Gastroesophageal sphincter (tissue), 3 donors: Measurements from ENCODE around the gene ATP8A1.

Experiments used
- EP300 ChIP-seq: sonication (generic); formaldehyde crosslinking; IDR thresholded peaks from one replicate; pipeline ENCODE4 v1.6.1; 2017; ENCODE audit warnings: antibody characterized with exemption, mild to moderate bottlenecking
- POLR2AphosphoS5 ChIP-seq: sonication (generic); formaldehyde crosslinking; IDR thresholded peaks from one replicate; pipeline ENCODE4 v1.6.1; 2017; ENCODE audit warnings: antibody characterized with exemption
- TF ChIP-seq, protein P1 (sequence below), 4 experiments: fragments of 200-600 bp in 2 of 4; fragments of 450-650 bp in 2 of 4; sonication (generic) in 1 of 4; IDR thresholded peaks; one replicate each; pipeline ENCODE4 v1.5.1; 2017 to 2019; ENCODE audit warnings: antibody characterized with exemption in 4 of 4, mild to moderate bottlenecking in 2 of 4, moderate library complexity in 2 of 4

- TF ChIP-seq, protein P1, sequence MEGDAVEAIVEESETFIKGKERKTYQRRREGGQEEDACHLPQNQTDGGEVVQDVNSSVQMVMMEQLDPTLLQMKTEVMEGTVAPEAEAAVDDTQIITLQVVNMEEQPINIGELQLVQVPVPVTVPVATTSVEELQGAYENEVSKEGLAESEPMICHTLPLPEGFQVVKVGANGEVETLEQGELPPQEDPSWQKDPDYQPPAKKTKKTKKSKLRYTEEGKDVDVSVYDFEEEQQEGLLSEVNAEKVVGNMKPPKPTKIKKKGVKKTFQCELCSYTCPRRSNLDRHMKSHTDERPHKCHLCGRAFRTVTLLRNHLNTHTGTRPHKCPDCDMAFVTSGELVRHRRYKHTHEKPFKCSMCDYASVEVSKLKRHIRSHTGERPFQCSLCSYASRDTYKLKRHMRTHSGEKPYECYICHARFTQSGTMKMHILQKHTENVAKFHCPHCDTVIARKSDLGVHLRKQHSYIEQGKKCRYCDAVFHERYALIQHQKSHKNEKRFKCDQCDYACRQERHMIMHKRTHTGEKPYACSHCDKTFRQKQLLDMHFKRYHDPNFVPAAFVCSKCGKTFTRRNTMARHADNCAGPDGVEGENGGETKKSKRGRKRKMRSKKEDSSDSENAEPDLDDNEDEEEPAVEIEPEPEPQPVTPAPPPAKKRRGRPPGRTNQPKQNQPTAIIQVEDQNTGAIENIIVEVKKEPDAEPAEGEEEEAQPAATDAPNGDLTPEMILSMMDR (IDR thresholded peaks at IDR 0.05), result no peak
- TF ChIP-seq POLR2AphosphoS5, result no peak
- no peak for TF ChIP-seq EP300
These were observed 49.2 kb upstream of the ATP8A1 start for GRCh38 chr4:42706086-42706485.
